Measurements from ENCODE around the gene SPTB.

Gene SPTB

DNA sequence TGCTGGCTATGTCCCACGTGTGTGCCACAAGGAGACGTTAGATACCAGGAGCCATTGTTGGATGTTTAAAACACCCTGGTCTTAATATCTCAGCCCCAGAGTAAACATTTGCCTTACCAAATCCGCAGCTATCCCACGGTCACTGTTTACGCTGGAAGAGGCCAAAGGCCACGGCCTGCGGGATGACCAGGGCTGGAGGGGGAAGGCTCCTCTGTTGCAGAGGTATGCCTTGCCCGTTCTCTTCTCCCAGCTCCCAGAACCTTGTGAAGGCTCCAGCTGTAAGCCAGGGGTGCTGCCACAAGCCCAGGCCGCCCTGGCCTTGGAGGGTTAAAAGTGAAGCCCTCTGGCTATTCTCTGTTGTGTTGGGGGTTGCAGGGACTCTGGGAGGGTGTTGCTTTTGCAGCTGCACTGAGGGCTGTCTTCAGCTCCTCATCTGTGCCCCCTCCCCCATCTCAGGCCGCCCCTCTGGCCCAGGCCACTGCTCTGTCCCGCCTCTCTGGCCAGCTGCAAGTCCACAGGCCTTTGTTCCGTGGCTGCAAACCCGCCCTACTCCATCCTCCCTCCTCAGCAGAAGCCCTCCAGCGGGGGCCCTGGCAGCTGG lies 173.0 kb downstream of the SPTB start:
- H3K4me2 ChIP-seq (ENCODE audit: insufficient read depth, low read length), result no peak overlapping the region

GRCh38 chr14:64706119-64706592 lies 173.6 kb downstream of the SPTB start:
- DNase-seq, result no peak
- Histone ChIP-seq H2AFZ (ENCODE audit: low read depth, low read length) (no peak overlapping the region), H3K4me3 (ENCODE audit: low read depth in 1 of 2, low read length in 2 of 2) (no peak overlapping the region), H3K9ac (ENCODE audit: low read depth, low read length) (no peak overlapping the region), H3K4me2 (ENCODE audit: insufficient read depth, low read length) (no peak overlapping the region), H3K9me3 (ENCODE audit: insufficient read depth, low read length, severe bottlenecking) (no peaks in the 10 kb centered on the region), H3K4me1 (ENCODE audit: insufficient read depth, low read length) (no peaks in the 10 kb centered on the region), H3K79me2 (ENCODE audit: insufficient read depth, low read length) (no peaks in the 10 kb centered on the region), H3K27ac (ENCODE audit: low read length) (no peak overlapping the region), H4K20me1 (ENCODE audit: insufficient read depth, low read length) (no peaks in the 10 kb centered on the region), H3K36me3 (ENCODE audit: insufficient read depth, low read length) (no peaks in the 10 kb centered on the region), H3K27me3 (ENCODE audit: insufficient read depth, low read length, poor library complexity) (peaks cover 46% of the 10 kb centered on the region)
- no peak for TF ChIP-seq EZH2 (IDR thresholded peaks at IDR 0.05; ENCODE audit: borderline replicate concordance, low read depth, low read length, severe bottlenecking)
- TF ChIP-seq CTCF (IDR thresholded peaks at IDR 0.05; ENCODE audit: borderline replicate concordance, extremely low read depth, low read length, poor library complexity, severe bottlenecking), result no peak
- ATAC-seq (ENCODE audit: insufficient read depth, low read depth), result no peak

More for the DNA sequence above, 173.0 kb downstream of the SPTB start:
- Histone ChIP-seq H4K20me1 (ENCODE audit: insufficient read depth, low read length) (no peaks in the 10 kb centered on the region), H3K4me1 (ENCODE audit: insufficient read depth, low read length) (no peaks in the 10 kb centered on the region), H3K27ac (ENCODE audit: low read length) (no peak overlapping the region), H3K9me3 (ENCODE audit: insufficient read depth, low read length, severe bottlenecking) (no peaks in the 10 kb centered on the region), H2AFZ (ENCODE audit: low read depth, low read length) (no peak overlapping the region), H3K36me3 (ENCODE audit: insufficient read depth, low read length) (no peaks in the 10 kb centered on the region), H3K27me3 (ENCODE audit: insufficient read depth, low read length, poor library complexity) (peaks cover 46% of the 10 kb centered on the region), H3K9ac (ENCODE audit: low read depth, low read length) (no peak overlapping the region), H3K79me2 (ENCODE audit: insufficient read depth, low read length) (no peaks in the 10 kb centered on the region), H3K4me3 (ENCODE audit: low read depth in 1 of 2, low read length in 2 of 2) (no peak overlapping the region)
- TF ChIP-seq EZH2 (IDR thresholded peaks at IDR 0.05; ENCODE audit: borderline replicate concordance, low read depth, low read length, severe bottlenecking), result no peak
- no peak for TF ChIP-seq CTCF (IDR thresholded peaks at IDR 0.05; ENCODE audit: borderline replicate concordance, extremely low read depth, low read length, poor library complexity, severe bottlenecking)
- no peak for ATAC-seq (ENCODE audit: insufficient read depth, low read depth)
- DNase-seq, result no peak

DNA sequence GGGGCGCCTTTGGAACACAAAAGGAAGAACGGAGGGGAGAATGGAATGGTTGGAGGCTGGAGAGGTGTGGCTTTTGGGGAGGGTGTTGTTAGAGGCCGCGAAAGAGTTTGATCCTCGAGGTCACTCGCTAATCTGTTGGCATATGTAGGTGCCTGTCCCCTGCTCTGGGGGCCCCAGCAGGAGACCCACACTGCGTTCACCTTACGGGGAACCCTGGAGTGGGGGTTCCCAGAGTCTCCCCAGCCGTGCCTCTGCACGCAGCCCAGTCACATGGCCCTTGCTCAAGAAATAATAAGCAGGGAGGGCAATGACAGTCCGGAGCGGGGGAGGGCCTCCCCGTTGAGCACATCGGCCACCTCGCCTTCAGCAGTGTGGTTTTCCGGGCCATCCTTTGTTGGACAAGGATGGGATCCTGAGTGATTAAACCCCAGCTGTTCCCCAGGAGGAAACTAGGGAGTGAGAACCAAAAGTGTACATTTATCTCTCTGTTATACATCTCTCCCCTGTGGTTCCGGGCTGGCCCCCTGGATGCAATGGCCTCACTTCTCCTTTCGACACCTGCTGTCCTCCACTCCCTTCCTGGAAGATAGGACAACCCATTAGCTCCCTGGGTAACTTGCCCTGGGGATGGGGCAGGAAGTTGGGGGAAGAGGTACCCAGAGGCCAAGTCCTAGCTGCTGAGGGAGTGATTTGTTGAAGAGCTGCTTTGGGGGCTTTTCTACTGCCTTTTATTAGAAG lies 174.2 kb downstream of the SPTB start:
- Histone ChIP-seq H3K27me3 (ENCODE audit: insufficient read depth, low read length, poor library complexity) (peaks cover 50% of the 10 kb centered on the region), H3K9ac (ENCODE audit: low read depth, low read length) (no peak overlapping the region), H3K9me3 (ENCODE audit: insufficient read depth, low read length, severe bottlenecking) (no peaks in the 10 kb centered on the region), H3K4me2 (ENCODE audit: insufficient read depth, low read length) (no peak overlapping the region), H4K20me1 (ENCODE audit: insufficient read depth, low read length) (no peaks in the 10 kb centered on the region), H3K4me1 (ENCODE audit: insufficient read depth, low read length) (no peaks in the 10 kb centered on the region), H3K79me2 (ENCODE audit: insufficient read depth, low read length) (no peaks in the 10 kb centered on the region), H3K27ac (ENCODE audit: low read length) (no peak overlapping the region), H3K36me3 (ENCODE audit: insufficient read depth, low read length) (no peaks in the 10 kb centered on the region), H2AFZ (ENCODE audit: low read depth, low read length) (no peak overlapping the region), H3K4me3 (ENCODE audit: low read depth in 1 of 2, low read length in 2 of 2) (no peak overlapping the region)
- TF ChIP-seq EZH2 (IDR thresholded peaks at IDR 0.05; ENCODE audit: borderline replicate concordance, low read depth, low read length, severe bottlenecking) (no peak), CTCF (IDR thresholded peaks at IDR 0.05; ENCODE audit: borderline replicate concordance, extremely low read depth, low read length, poor library complexity, severe bottlenecking) (no peak)
- ATAC-seq (ENCODE audit: insufficient read depth, low read depth), result no peak
- DNase-seq, result no peak

All from DND-41 (cell line).